B cell (primary cell): ENCODE results near the gene TUBB4A.

Experiments used
- EZH2 ChIP-seq: IDR thresholded peaks from 2 replicates; pipeline ENCODE4 v1.6.1; 2012; ENCODE audit warnings: borderline replicate concordance, low read depth, mild to moderate bottlenecking, moderate library complexity, low read length; ENCODE audit not compliant: insufficient read depth, poor library complexity, severe bottlenecking
- TF ChIP-seq, protein P1 (sequence below): fragments of 200-600 bp; IDR thresholded peaks from one replicate; pipeline ENCODE4 v1.8.0; 2022; ENCODE audit warnings: antibody characterized with exemption, mild to moderate bottlenecking

GRCh38 chr19:6530386-6531162, 28.5 kb upstream of the TUBB4A start, which contains the start of gene TNFSF9:
- TF ChIP-seq, protein P1, sequence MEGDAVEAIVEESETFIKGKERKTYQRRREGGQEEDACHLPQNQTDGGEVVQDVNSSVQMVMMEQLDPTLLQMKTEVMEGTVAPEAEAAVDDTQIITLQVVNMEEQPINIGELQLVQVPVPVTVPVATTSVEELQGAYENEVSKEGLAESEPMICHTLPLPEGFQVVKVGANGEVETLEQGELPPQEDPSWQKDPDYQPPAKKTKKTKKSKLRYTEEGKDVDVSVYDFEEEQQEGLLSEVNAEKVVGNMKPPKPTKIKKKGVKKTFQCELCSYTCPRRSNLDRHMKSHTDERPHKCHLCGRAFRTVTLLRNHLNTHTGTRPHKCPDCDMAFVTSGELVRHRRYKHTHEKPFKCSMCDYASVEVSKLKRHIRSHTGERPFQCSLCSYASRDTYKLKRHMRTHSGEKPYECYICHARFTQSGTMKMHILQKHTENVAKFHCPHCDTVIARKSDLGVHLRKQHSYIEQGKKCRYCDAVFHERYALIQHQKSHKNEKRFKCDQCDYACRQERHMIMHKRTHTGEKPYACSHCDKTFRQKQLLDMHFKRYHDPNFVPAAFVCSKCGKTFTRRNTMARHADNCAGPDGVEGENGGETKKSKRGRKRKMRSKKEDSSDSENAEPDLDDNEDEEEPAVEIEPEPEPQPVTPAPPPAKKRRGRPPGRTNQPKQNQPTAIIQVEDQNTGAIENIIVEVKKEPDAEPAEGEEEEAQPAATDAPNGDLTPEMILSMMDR: no peak
- TF ChIP-seq EZH2: no peak
